Calu3 (cell line): ENCODE measurements around the gene CCSER1. TPM values are rescaled to one million over a fixed set of nuclear protein-coding genes. Genes with fewer than 3 reads are reported as not detected.

Experiments used
- BruUV-seq: library from RNA; stranded (reverse); fragments of 400-500 nt; replicated peaks from 2 replicates; lab custom pipeline; 2021; lab: Mats Ljungman, UMichigan
- CTCF ChIA-PET: fragments of 300-600 bp; sonication (Branson Sonifier 250); formaldehyde crosslinking; loops from one replicate; lab custom pipeline; 2022; ENCODE audit warnings: antibody characterized with exemption; lab: Charles Lee
- DNase-seq: peaks from one replicate; pipeline ENCODE4 v3.0.0; 2022
- H3K27ac Mint-ChIP-seq: one replicate; pipeline ENCODE4 v1.8.0; 2022; ENCODE audit warnings: mixed read lengths; ENCODE audit not compliant: unreplicated experiment
- H3K27me3 Mint-ChIP-seq: one replicate; pipeline ENCODE4 v1.8.0; 2022; ENCODE audit warnings: mixed read lengths; ENCODE audit not compliant: unreplicated experiment
- H3K36me3 Mint-ChIP-seq: one replicate; pipeline ENCODE4 v1.8.0; 2022; ENCODE audit warnings: mild to moderate bottlenecking, moderate library complexity, mixed read lengths; ENCODE audit not compliant: insufficient read depth, unreplicated experiment
- H3K4me1 Mint-ChIP-seq: one replicate; pipeline ENCODE4 v1.8.0; 2022; ENCODE audit warnings: mild to moderate bottlenecking, low read depth, mixed read lengths; ENCODE audit not compliant: unreplicated experiment
- H3K4me3 Mint-ChIP-seq: one replicate; pipeline ENCODE4 v1.8.0; 2022; ENCODE audit warnings: mild to moderate bottlenecking, low read depth, moderate library complexity, mixed read lengths; ENCODE audit not compliant: unreplicated experiment
- H3K9me3 Mint-ChIP-seq: one replicate; pipeline ENCODE4 v1.8.0; 2022; ENCODE audit warnings: low read depth, mixed read lengths; ENCODE audit not compliant: unreplicated experiment
- intact Hi-C: fragments of 100-400 bp; cut with micrococcal nuclease; formaldehyde crosslinking; loops from one replicate; pipeline ENCODE4 v1.10.0; 2022; ENCODE audit not compliant: unreplicated experiment
- total RNA-seq: library from RNA; stranded (reverse); gene quantifications from 2 replicates; pipeline ENCODE4 v1.2.3, GENCODE V29; 2022
- TF ChIP-seq, protein P1 (sequence below): fragments of 200-600 bp; IDR thresholded peaks from one replicate; pipeline ENCODE4 v1.8.0; 2022; ENCODE audit warnings: antibody characterized with exemption; ENCODE audit not compliant: unreplicated experiment

Gene CCSER1
- total RNA-seq, 1 experiment from 2014 or later: 6.2 TPM

DNA sequence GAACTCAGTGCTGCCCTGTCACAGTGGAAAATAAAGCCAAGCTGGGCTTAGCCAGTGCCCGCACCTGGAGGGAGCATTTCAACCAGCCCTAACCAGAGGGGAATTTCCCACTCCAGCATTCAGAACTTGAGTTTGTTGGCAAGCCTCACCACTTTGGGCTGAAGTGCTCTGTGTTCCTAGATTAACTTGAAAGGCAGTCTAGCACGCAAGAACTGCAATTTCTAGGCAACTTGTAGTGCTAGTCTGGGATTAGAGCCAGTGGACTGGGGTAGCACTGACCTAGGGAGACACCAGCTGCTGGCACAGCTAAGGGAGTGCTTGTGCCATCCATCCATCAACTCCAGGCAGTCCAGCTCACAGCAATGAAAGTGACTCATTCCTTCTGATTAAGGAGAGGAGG, 1115.9 kb downstream of the CCSER1 start:
- TF ChIP-seq, protein P1, sequence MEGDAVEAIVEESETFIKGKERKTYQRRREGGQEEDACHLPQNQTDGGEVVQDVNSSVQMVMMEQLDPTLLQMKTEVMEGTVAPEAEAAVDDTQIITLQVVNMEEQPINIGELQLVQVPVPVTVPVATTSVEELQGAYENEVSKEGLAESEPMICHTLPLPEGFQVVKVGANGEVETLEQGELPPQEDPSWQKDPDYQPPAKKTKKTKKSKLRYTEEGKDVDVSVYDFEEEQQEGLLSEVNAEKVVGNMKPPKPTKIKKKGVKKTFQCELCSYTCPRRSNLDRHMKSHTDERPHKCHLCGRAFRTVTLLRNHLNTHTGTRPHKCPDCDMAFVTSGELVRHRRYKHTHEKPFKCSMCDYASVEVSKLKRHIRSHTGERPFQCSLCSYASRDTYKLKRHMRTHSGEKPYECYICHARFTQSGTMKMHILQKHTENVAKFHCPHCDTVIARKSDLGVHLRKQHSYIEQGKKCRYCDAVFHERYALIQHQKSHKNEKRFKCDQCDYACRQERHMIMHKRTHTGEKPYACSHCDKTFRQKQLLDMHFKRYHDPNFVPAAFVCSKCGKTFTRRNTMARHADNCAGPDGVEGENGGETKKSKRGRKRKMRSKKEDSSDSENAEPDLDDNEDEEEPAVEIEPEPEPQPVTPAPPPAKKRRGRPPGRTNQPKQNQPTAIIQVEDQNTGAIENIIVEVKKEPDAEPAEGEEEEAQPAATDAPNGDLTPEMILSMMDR: no peak
- intact Hi-C loops: no loop called here
- Mint-ChIP-seq H3K36me3 (no peaks in the 10 kb centered on the region), H3K4me1 (no peaks in the 10 kb centered on the region), H3K27ac (no peak overlapping the region), H3K4me3 (no peak overlapping the region), H3K27me3 (no peaks in the 10 kb centered on the region), H3K9me3 (no peaks in the 10 kb centered on the region)
- CTCF ChIA-PET: no interaction called here
- no TSS peak for BruUV-seq
- DNase-seq: peak; percentile 6

DNA sequence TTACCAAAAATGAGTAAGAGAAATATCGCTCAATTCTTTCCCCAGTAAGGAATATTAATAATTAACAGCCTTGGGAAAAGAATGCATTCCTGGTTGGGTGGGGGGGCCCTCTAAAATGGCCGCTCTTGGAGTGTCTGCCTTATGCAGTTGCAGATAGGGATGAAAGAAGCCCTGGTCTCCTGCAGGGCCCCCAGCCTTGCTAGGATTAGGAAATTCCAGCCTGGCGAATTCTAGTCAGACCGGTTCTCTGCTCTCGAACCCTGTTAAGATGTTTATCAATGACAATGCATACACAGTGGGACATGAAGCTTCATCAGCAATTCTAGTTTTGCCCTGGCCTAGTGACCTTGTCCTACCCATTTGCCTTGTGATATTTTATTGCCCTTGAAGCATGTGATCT, 1128.8 kb downstream of the CCSER1 start:
- no TSS peak for BruUV-seq
- DNase-seq: peak; percentile 74

DNA sequence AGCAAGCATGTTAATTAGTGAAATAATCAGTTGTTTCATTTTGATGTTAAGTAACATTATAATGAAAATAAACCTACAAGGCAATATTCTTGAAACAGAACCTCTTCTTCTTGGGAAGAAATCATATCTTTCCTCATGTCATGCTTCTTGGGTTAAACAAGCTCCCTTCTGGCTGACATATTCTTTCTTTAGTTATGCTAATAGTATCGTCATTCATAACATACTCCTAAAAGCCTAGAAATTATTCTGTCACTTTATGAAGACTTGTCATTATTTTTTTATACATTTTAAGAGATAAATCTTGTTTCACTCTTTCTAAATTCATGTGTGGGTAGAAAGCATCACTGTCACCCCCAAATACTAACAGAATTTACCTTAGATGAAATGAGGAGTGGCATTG, 1129.6 kb downstream of the CCSER1 start:
- DNase-seq: no peak
- CTCF ChIA-PET: no interaction called here
- Mint-ChIP-seq H3K4me1 (peaks cover 16% of the 10 kb centered on the region), H3K9me3 (no peaks in the 10 kb centered on the region), H3K27ac (peak overlapping the region; percentile 40), H3K27me3 (no peaks in the 10 kb centered on the region), H3K36me3 (no peaks in the 10 kb centered on the region), H3K4me3 (no peak overlapping the region)
- TF ChIP-seq, protein P1: no peak
- BruUV-seq: no TSS peak
- intact Hi-C loops: loop anchor here (5.0 kb wide), 1 partner anchor 101 kb away; no protein-coding TSS in a partner anchor

More for the DNA sequence above, 1128.8 kb downstream of the CCSER1 start:
- peaks cover 16% of the 10 kb centered on the region for H3K4me1 Mint-ChIP-seq
- intact Hi-C loops: loop anchor here (5.0 kb wide), 1 partner anchor 101 kb away; no protein-coding TSS in a partner anchor
- H3K36me3 Mint-ChIP-seq: no peaks in the 10 kb centered on the region
- H3K4me3 Mint-ChIP-seq: peak overlapping the region; percentile 13
- H3K27me3 Mint-ChIP-seq: no peaks in the 10 kb centered on the region
- no peaks in the 10 kb centered on the region for H3K9me3 Mint-ChIP-seq
- peak overlapping the region; percentile 40 for H3K27ac Mint-ChIP-seq
- TF ChIP-seq, protein P1: no peak
- CTCF ChIA-PET: no interaction called here

DNA sequence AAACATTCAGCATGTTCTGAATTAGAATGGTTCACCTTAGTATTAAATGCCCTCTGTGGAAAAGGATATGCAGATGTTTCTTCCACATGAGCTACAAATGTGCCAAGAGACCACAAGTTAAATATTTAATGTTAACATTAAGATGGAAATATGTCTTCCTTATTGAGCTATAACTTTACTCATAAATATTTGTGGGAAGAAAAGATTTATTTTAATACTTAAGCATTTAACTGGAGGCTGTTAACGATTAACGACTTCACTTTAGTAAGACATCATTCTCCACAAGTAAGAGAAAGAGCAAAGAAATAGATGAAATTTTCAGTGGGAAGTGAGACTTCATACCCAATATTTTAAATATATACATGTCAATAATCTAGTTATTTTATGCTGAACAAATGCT, 1130.5 kb downstream of the CCSER1 start:
- H3K9me3 Mint-ChIP-seq: no peaks in the 10 kb centered on the region
- TF ChIP-seq, protein P1: no peak
- no TSS peak for BruUV-seq
- CTCF ChIA-PET: interaction anchor here (1.0 kb wide), 1 partner anchor 10 kb away, joined by 3 read pairs; no protein-coding TSS in a partner anchor
- H3K27me3 Mint-ChIP-seq: no peaks in the 10 kb centered on the region
- DNase-seq: no peak
- intact Hi-C loops: loop anchor here (5.0 kb wide), 1 partner anchor 100 kb away; no protein-coding TSS in a partner anchor
- H3K4me3 Mint-ChIP-seq: no peak overlapping the region
- no peaks in the 10 kb centered on the region for H3K36me3 Mint-ChIP-seq
- peaks cover 16% of the 10 kb centered on the region for H3K4me1 Mint-ChIP-seq
- H3K27ac Mint-ChIP-seq: no peak overlapping the region
